GM12878 (cell line): Measurements from ENCODE around the gene SORCS2. TPM values are rescaled to one million over a fixed set of nuclear protein-coding genes. Genes with fewer than 3 reads are reported as not detected.

Experiments used
- ATAC-seq: fragments of 200-7000 bp; cut with Tn5 transposase; 3 replicates; pipeline ENCODE4 v1.9.1; 2020; ENCODE audit warnings: mild to moderate bottlenecking, moderate library complexity
- BruUV-seq: library from RNA; stranded (reverse); fragments of 400-500 nt; replicated peaks from 2 replicates; lab custom pipeline; 2021; lab: Mats Ljungman, UMichigan
- CTCF ChIA-PET: fragments of 300-600 bp; sonication (Branson Sonifier 250); formaldehyde crosslinking; extraction: SDS; loops from one replicate; lab custom pipeline; 2021; ENCODE audit warnings: inconsistent platforms; lab: Yijun Ruan, JAX
- POLR2A ChIA-PET: fragments of 350-600 bp; formaldehyde crosslinking; extraction: SDS; loops from one replicate; lab custom pipeline; 2021; ENCODE audit warnings: inconsistent platforms; lab: Charles Lee
- RAD21 ChIA-PET: fragments of 300-600 bp; sonication (Branson Sonifier 250); formaldehyde crosslinking; loops from one replicate; lab custom pipeline; 2023; ENCODE audit warnings: antibody characterized with exemption; ENCODE audit not compliant: unreplicated experiment; lab: Charles Lee
- SMC1A ChIA-PET: fragments of 300-600 bp; sonication (Branson Sonifier 250); formaldehyde crosslinking; loops from one replicate; lab custom pipeline; 2023; ENCODE audit not compliant: unreplicated experiment, uncharacterized antibody; lab: Charles Lee
- DNase-seq: peaks from one replicate; pipeline ENCODE4 v3.0.0-alpha.2; 2011; ENCODE audit warnings: low read depth, low spot score
- FAIRE-seq: peaks from 3 replicates; lab custom pipeline; 2011; peaks lifted over from hg19 to GRCh38; lab: Jason Lieb, UNC
- H2AFZ ChIP-seq: 2 replicates; pipeline ENCODE4 v1.6.0; 2011; ENCODE audit warnings: low read depth, low read length, control low read depth; ENCODE audit not compliant: control insufficient read depth
- H3K27ac ChIP-seq: 2 replicates; pipeline ENCODE4 v1.5.1; 2011; ENCODE audit warnings: control low read depth; ENCODE audit not compliant: control insufficient read depth, insufficient read depth
- H3K27me3 ChIP-seq, 2 experiments: replicated peaks in 1 of 2; 2 replicates each; pipeline versions ENCODE4 v1.6.0 to v1.6.1; 2011; ENCODE audit warnings: low read length in 1 of 2; ENCODE audit not compliant: control insufficient read depth in 2 of 2, insufficient read depth in 2 of 2
- H3K36me3 ChIP-seq, 2 experiments: 2 replicates each; pipeline ENCODE4 v1.5.1; 2011; ENCODE audit warnings: low read length in 1 of 2; ENCODE audit not compliant: control insufficient read depth in 2 of 2, insufficient read depth in 2 of 2
- H3K4me1 ChIP-seq: 2 replicates; pipeline ENCODE4 v1.6.1; 2011; ENCODE audit warnings: mild to moderate bottlenecking, low read length, moderate library complexity, mixed read lengths; ENCODE audit not compliant: control insufficient read depth, insufficient read depth
- H3K4me2 ChIP-seq: 2 replicates; pipeline ENCODE4 v1.6.0; 2011; ENCODE audit warnings: control low read depth; ENCODE audit not compliant: control insufficient read depth, insufficient read depth
- H3K4me3 ChIP-seq: fragments of 200-600 bp; sonication (generic); 2 replicates; pipeline ENCODE4 v1.5.1; 2016
- H3K79me2 ChIP-seq: 2 replicates; pipeline ENCODE4 v1.6.0; 2011; ENCODE audit warnings: low read length; ENCODE audit not compliant: control insufficient read depth, insufficient read depth
- H3K9ac ChIP-seq: 2 replicates; pipeline ENCODE4 v1.8.0; 2011; ENCODE audit warnings: low read length, control low read depth, mixed read lengths; ENCODE audit not compliant: control insufficient read depth, insufficient read depth
- H3K9me3 ChIP-seq: replicated peaks from 3 replicates; pipeline ENCODE4 v1.5.1; 2011; ENCODE audit warnings: mild to moderate bottlenecking, low read length; ENCODE audit not compliant: control insufficient read depth, insufficient read depth
- H4K20me1 ChIP-seq: 2 replicates; pipeline ENCODE4 v1.6.0; 2011; ENCODE audit not compliant: control insufficient read depth, insufficient read depth
- ATF2 ChIP-seq: IDR thresholded peaks from 2 replicates; pipeline ENCODE4 v1.6.1; 2012; ENCODE audit warnings: low read length, inconsistent platforms
- E2F4 ChIP-seq: IDR thresholded peaks from 2 replicates; pipeline ENCODE4 v1.6.1; 2012; ENCODE audit warnings: low read depth, low read length, improper control_type of control experiment
- FOXM1 ChIP-seq: IDR thresholded peaks from 2 replicates; pipeline ENCODE4 v1.6.1; 2012; ENCODE audit warnings: low read depth, mild to moderate bottlenecking, inconsistent platforms, low read length, moderate library complexity
- GATAD2B ChIP-seq: fragments of 450-650 bp; conservative IDR thresholded peaks from 2 replicates; pipeline ENCODE4 v1.6.1; 2017; ENCODE audit warnings: low read depth, mild to moderate bottlenecking, moderate library complexity
- JUND ChIP-seq: IDR thresholded peaks from 2 replicates; pipeline ENCODE4 v1.6.1; 2012; ENCODE audit warnings: low read depth, mild to moderate bottlenecking, low read length, improper control_type of control experiment, moderate library complexity
- LARP7 ChIP-seq: fragments of 450-650 bp; IDR thresholded peaks from 2 replicates; pipeline ENCODE4 v1.6.1; 2017; ENCODE audit warnings: mild to moderate bottlenecking
- NFXL1 ChIP-seq: fragments of 450-650 bp; IDR thresholded peaks from 2 replicates; pipeline ENCODE4 v1.6.1; 2017; ENCODE audit warnings: antibody characterized with exemption, mild to moderate bottlenecking, borderline replicate concordance
- NRF1 ChIP-seq: conservative IDR thresholded peaks from 2 replicates; pipeline ENCODE4 v1.6.1; 2011; ENCODE audit warnings: mild to moderate bottlenecking, low read depth, low read length, improper control_type of control experiment
- POLR2A ChIP-seq: IDR thresholded peaks from 2 replicates; pipeline ENCODE4 v1.6.1; 2011; ENCODE audit warnings: low read depth, mild to moderate bottlenecking, low read length
- SREBF1 ChIP-seq: IDR thresholded peaks from 2 replicates; pipeline ENCODE4 v1.6.1; 2012; ENCODE audit warnings: mild to moderate bottlenecking, low read length
- SREBF2 ChIP-seq: IDR thresholded peaks from 2 replicates; pipeline ENCODE4 v1.6.1; 2012; ENCODE audit warnings: mild to moderate bottlenecking, low read length
- SUZ12 ChIP-seq: fragments of 200-600 bp; sonication (generic); IDR thresholded peaks from one replicate; pipeline ENCODE4 v1.6.1; 2018; ENCODE audit warnings: antibody characterized with exemption, mild to moderate bottlenecking; ENCODE audit not compliant: unreplicated experiment
- TCF7 ChIP-seq: IDR thresholded peaks from 2 replicates; pipeline ENCODE4 v1.6.1; 2014; ENCODE audit warnings: antibody characterized with exemption, borderline replicate concordance
- ZNF24 ChIP-seq: fragments of 450-650 bp; IDR thresholded peaks from 2 replicates; pipeline ENCODE4 v1.6.1; 2017; ENCODE audit warnings: antibody characterized with exemption, mild to moderate bottlenecking
- WGBS: methylation state at CpG from one replicate; pipeline ENCODE4 v1.1.6; 2016; ENCODE audit warnings: low lambda C conversion rate; ENCODE audit not compliant: insufficient replicate concordance, insufficient coverage; ENCODE audit errors: missing lambda C conversion rate; 5-methylcytosine and 5-hydroxymethylcytosine counted together
- in situ Hi-C: fragments of 300-500 bp; cut with MboI; formaldehyde crosslinking; loops from 9 replicates; pipeline ENCODE4 v1.14.3; 2018; ENCODE audit warnings: mixed read lengths
- intact Hi-C: fragments of 100-400 bp; cut with micrococcal nuclease; formaldehyde crosslinking; loops from one replicate; pipeline ENCODE4 v1.14.2; 2022; ENCODE audit not compliant: unreplicated experiment
- polyA plus RNA-seq, 11 experiments: library from polyadenylated mRNA; depleted of rRNA in 4 of 11; unstranded in 6 of 11; stranded (reverse) in 5 of 11; fragments of >200 nt; fragmentation: Nextera tagmentation in 4 of 11; fragmentation: Illumina TruSeq in 1 of 11; extraction: Ambion mirVana in 4 of 11; extraction: Trizol in 1 of 11; gene quantifications; 1 replicate in 1 of 11; 2 replicates in 10 of 11; pipeline versions ENCODE4 v1.2.1 to v1.2.3, GENCODE V29; 2011 to 2016; ENCODE audit warnings: inconsistent platforms in 2 of 11, missing spikeins in 2 of 11, low read depth in 1 of 11
- total RNA-seq, 4 experiments: library from RNA; depleted of rRNA in 3 of 4; stranded (reverse); fragments of >200 nt in 3 of 4; fragmentation: Illumina TruSeq in 1 of 4; extraction: Trizol in 1 of 4; gene quantifications; 2 replicates each; pipeline versions ENCODE4 v1.2.1 to v1.2.3, GENCODE V29; 2013 to 2021
- TF ChIP-seq, protein P1 (sequence below): fragments of 450-650 bp; IDR thresholded peaks from 2 replicates; pipeline ENCODE4 v1.6.1; 2017; ENCODE audit warnings: mild to moderate bottlenecking, moderate library complexity

SORCS2 gene
- total and polyA plus RNA-seq, 10 of the 15 experiments (the other 5 are each of a cell fraction or from before 2014, with no cell fraction given) = 0.01 to 0.15 (median 0.05) TPM; not detected in 5

DNA sequence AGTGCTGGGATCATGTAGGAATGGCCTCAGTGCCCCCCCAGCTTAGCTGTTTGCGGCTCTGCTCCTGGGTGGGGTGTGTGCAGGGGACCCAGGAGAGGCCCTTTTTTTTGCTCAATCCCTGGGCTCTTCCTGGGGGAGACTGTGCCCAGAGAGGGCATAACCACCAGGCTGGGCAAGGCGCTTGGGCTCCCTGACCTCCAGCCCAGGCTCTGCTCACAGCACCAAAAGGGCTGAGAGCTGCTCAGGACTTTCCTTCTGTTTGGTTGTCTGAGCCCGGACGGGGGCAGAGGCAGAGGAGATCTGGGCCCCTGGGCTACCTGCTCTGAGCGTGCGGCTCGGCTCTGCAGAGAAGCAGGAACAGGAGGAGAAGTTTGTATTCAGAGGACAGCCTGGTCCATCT is 177.7 kb downstream of the SORCS2 start:
- Histone ChIP-seq H4K20me1 (no peaks in the 10 kb centered on the region), H3K27me3 (no peaks in the 10 kb centered on the region; a peak in 1 of 4 replicates), H3K4me1 (no peaks in the 10 kb centered on the region), H3K36me3 (no peaks in the 10 kb centered on the region), H3K27ac (no peak overlapping the region), H3K9ac (no peak overlapping the region), H2AFZ (no peak overlapping the region), H3K79me2 (no peaks in the 10 kb centered on the region), H3K4me2 (no peak overlapping the region), H3K9me3 (no peaks in the 10 kb centered on the region), H3K4me3 (no peak overlapping the region)
- no peak for ATAC-seq
- POLR2A ChIA-PET = no interaction called here
- CTCF ChIA-PET = no interaction called here
- TF ChIP-seq TCF7 (no peak), FOXM1 (no peak), JUND (no peak), NRF1 (no peak), NFXL1 (no peak), E2F4 (no peak), GATAD2B (no peak), ATF2 (no peak), SREBF2 (no peak), SUZ12 (no peak), ZNF24 (no peak), SREBF1 (no peak), LARP7 (no peak), POLR2A (no peak)
- TF ChIP-seq, protein P1, sequence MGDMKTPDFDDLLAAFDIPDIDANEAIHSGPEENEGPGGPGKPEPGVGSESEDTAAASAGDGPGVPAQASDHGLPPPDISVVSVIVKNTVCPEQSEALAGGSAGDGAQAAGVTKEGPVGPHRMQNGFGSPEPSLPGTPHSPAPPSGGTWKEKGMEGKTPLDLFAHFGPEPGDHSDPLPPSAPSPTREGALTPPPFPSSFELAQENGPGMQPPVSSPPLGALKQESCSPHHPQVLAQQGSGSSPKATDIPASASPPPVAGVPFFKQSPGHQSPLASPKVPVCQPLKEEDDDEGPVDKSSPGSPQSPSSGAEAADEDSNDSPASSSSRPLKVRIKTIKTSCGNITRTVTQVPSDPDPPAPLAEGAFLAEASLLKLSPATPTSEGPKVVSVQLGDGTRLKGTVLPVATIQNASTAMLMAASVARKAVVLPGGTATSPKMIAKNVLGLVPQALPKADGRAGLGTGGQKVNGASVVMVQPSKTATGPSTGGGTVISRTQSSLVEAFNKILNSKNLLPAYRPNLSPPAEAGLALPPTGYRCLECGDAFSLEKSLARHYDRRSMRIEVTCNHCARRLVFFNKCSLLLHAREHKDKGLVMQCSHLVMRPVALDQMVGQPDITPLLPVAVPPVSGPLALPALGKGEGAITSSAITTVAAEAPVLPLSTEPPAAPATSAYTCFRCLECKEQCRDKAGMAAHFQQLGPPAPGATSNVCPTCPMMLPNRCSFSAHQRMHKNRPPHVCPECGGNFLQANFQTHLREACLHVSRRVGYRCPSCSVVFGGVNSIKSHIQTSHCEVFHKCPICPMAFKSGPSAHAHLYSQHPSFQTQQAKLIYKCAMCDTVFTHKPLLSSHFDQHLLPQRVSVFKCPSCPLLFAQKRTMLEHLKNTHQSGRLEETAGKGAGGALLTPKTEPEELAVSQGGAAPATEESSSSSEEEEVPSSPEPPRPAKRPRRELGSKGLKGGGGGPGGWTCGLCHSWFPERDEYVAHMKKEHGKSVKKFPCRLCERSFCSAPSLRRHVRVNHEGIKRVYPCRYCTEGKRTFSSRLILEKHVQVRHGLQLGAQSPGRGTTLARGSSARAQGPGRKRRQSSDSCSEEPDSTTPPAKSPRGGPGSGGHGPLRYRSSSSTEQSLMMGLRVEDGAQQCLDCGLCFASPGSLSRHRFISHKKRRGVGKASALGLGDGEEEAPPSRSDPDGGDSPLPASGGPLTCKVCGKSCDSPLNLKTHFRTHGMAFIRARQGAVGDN = no peak
- intact Hi-C loops (no loop called here), in situ Hi-C loops (no loop called here)
- DNase-seq = no peak
- SMC1A ChIA-PET = no interaction called here
- RAD21 ChIA-PET = no interaction called here
- no peak for FAIRE-seq
- no TSS peak for BruUV-seq
- 24% methylated on average over 7 of the region's 7 CpGs for WGBS
